Endothelial cell (in vitro differentiated cells): Measurements from ENCODE around the gene ZCWPW1. TPM values are rescaled to one million over a fixed set of nuclear protein-coding genes. Genes with fewer than 3 reads are reported as not detected.
A peak's percentile ranks its signal among the peaks of the same experiment; 100 is the strongest.
"Not testable (repeated sequence)": the region's sequence is repeated elsewhere in the genome, so short reads cannot be mapped to it uniquely, and the experiment has no call there.

Experiments used
- DNase-seq: peaks from one replicate; pipeline ENCODE4 v3.0.0; 2021; ENCODE audit warnings: low spot score
- H3K27ac Mint-ChIP-seq: one replicate; pipeline ENCODE4 v1.8.0; 2021; ENCODE audit warnings: mixed read lengths, inconsistent platforms; ENCODE audit not compliant: unreplicated experiment
- H3K27me3 Mint-ChIP-seq: one replicate; pipeline ENCODE4 v1.8.0; 2021; ENCODE audit warnings: mild to moderate bottlenecking, moderate library complexity, mixed read lengths, inconsistent platforms; ENCODE audit not compliant: unreplicated experiment
- H3K36me3 Mint-ChIP-seq: one replicate; pipeline ENCODE4 v1.8.0; 2021; ENCODE audit warnings: mild to moderate bottlenecking, low read depth, mixed read lengths, inconsistent platforms; ENCODE audit not compliant: unreplicated experiment
- H3K4me1 Mint-ChIP-seq: one replicate; pipeline ENCODE4 v1.8.0; 2021; ENCODE audit warnings: mild to moderate bottlenecking, mixed read lengths, inconsistent platforms; ENCODE audit not compliant: unreplicated experiment
- H3K4me3 Mint-ChIP-seq: one replicate; pipeline ENCODE4 v1.8.0; 2021; ENCODE audit warnings: mild to moderate bottlenecking, mixed read lengths, inconsistent platforms; ENCODE audit not compliant: unreplicated experiment
- H3K9me3 Mint-ChIP-seq: one replicate; pipeline ENCODE4 v1.8.0; 2021; ENCODE audit warnings: mixed read lengths, inconsistent platforms; ENCODE audit not compliant: unreplicated experiment
- CTCF ChIP-seq: fragments of 200-600 bp; sonication (generic); IDR thresholded peaks from one replicate; pipeline ENCODE4 v1.5.0; 2021; ENCODE audit warnings: antibody characterized with exemption; ENCODE audit not compliant: unreplicated experiment
- total RNA-seq: library from RNA; stranded (reverse); fragmentation: NEBNext Ultra II Directional; extraction: Animal tissue kit (Norgen Biotek cat#: 25700); gene quantifications from one replicate; pipeline ENCODE4 v1.2.1, GENCODE V29; 2021; ENCODE audit not compliant: unreplicated experiment

Gene ZCWPW1
- total RNA-seq, 1 donor from 2014 or later: 2.2 TPM

GRCh38 chr7:100444311-100445278 is 16.1 kb upstream of the ZCWPW1 start:
- peak overlapping the region; percentile 97 for H3K27ac Mint-ChIP-seq

GRCh38 chr7:100443096-100443840 is 14.8 kb upstream of the ZCWPW1 start:
- Mint-ChIP-seq H3K36me3 (no peaks in the 10 kb centered on the region), H3K4me1 (peaks cover 29% of the 10 kb centered on the region), H3K9me3 (no peaks in the 10 kb centered on the region), H3K4me3 (no peak overlapping the region), H3K27me3 (peaks cover 6% of the 10 kb centered on the region), H3K27ac (peak overlapping the region; percentile 97)
- no peak for TF ChIP-seq CTCF
- no peak for DNase-seq

More at GRCh38 chr7:100444311-100445278, 16.1 kb upstream of the ZCWPW1 start:
- H3K36me3 Mint-ChIP-seq: no peaks in the 10 kb centered on the region
- H3K4me3 Mint-ChIP-seq: peak overlapping the region; percentile 25
- DNase-seq: peak; percentile 56
- no peaks in the 10 kb centered on the region for H3K9me3 Mint-ChIP-seq
- TF ChIP-seq CTCF: no peak
- H3K4me1 Mint-ChIP-seq: peaks cover 28% of the 10 kb centered on the region
- H3K27me3 Mint-ChIP-seq: peaks cover 6% of the 10 kb centered on the region

GRCh38 chr7:100441641-100442535 is 13.4 kb upstream of the ZCWPW1 start:
- H3K4me3 Mint-ChIP-seq: no peak overlapping the region
- no peaks in the 10 kb centered on the region for H3K36me3 Mint-ChIP-seq
- no peak for TF ChIP-seq CTCF
- H3K9me3 Mint-ChIP-seq: no peaks in the 10 kb centered on the region
- peaks cover 6% of the 10 kb centered on the region for H3K27me3 Mint-ChIP-seq
- DNase-seq: no peak
- H3K27ac Mint-ChIP-seq: no peak overlapping the region
- H3K4me1 Mint-ChIP-seq: peaks cover 32% of the 10 kb centered on the region

- not testable (repeated sequence) for H3K9me3 Mint-ChIP-seq, H3K27ac Mint-ChIP-seq, H3K4me3 Mint-ChIP-seq, DNase-seq
- Mint-ChIP-seq H3K27me3 (peaks cover 11% of the 10 kb centered on the region), H3K4me1 (peaks cover 31% of the 10 kb centered on the region), H3K36me3 (peaks cover 12% of the 10 kb centered on the region)
These were observed 10.7 kb upstream of the ZCWPW1 start for GRCh38 chr7:100439244-100439643.

- Mint-ChIP-seq H3K4me1 (peaks cover 30% of the 10 kb centered on the region), H3K36me3 (peaks cover 16% of the 10 kb centered on the region), H3K27me3 (peaks cover 11% of the 10 kb centered on the region)
- H3K4me3 Mint-ChIP-seq, H3K27ac Mint-ChIP-seq, DNase-seq, H3K9me3 Mint-ChIP-seq: not testable (repeated sequence)
These were observed 10.2 kb upstream of the ZCWPW1 start for GRCh38 chr7:100438731-100439130.
